ENCODE measurements around the gene LRRC8C. TPM values are rescaled to one million over a fixed set of nuclear protein-coding genes. Genes with fewer than 3 reads are reported as not detected.

LRRC8C gene
- total RNA-seq, 1 donor from 2014 or later: 4.6 TPM

DNA sequence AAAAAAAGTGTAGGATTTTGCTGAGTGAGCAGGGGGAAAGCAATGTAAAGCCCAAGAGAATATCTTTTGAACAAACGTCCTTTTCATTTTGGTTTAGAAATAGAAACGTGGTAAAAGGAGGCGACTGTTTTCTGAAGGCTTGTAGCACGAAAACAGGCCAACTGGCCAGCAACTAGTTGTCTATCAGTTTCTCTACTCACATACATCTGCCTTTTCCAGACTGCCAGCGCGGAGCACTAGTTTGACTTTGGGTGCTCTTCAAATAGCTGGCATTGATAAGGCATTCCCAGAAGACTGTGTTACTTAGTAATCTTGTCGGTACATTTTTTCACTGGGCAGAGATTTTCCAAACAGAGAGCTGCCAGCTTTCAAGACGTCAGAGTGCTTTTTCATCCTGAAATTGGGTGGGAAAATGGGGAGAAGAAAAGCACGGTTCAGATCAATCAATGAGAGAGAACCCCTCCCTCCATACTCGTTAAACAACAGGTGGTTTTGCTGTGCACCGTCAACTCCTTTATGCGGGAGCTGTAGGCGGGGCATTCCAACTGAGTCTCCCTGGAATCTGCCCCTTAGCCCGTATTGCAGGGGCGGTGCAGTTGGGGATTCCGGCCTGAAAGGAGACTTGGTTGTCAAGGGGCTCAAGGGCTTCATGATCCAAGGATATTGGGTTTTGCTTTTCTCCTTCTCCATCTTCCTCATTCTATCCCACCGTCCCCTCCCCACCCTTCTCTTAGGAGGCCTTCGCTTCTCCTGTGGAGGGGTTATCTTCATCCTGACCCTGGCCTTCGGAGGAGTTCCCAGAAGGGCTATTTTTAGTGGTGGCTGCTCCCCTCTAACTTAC is 884 bp upstream of the LRRC8C start:
- Mint-ChIP-seq H3K4me3 (peak overlapping the region; percentile 93), H3K27ac (ENCODE audit: unreplicated experiment) (peak overlapping the region; percentile 15), H3K9me3 (no peaks in the 10 kb centered on the region), H3K36me3 (ENCODE audit: low read depth) (no peaks in the 10 kb centered on the region), H3K27me3 (ENCODE audit: low read depth) (peaks cover 20% of the 10 kb centered on the region), H3K4me1 (peaks cover 30% of the 10 kb centered on the region)
- peak; percentile 8 for DNase-seq (ENCODE audit: low read depth, low spot score)
- TF ChIP-seq, protein P1, sequence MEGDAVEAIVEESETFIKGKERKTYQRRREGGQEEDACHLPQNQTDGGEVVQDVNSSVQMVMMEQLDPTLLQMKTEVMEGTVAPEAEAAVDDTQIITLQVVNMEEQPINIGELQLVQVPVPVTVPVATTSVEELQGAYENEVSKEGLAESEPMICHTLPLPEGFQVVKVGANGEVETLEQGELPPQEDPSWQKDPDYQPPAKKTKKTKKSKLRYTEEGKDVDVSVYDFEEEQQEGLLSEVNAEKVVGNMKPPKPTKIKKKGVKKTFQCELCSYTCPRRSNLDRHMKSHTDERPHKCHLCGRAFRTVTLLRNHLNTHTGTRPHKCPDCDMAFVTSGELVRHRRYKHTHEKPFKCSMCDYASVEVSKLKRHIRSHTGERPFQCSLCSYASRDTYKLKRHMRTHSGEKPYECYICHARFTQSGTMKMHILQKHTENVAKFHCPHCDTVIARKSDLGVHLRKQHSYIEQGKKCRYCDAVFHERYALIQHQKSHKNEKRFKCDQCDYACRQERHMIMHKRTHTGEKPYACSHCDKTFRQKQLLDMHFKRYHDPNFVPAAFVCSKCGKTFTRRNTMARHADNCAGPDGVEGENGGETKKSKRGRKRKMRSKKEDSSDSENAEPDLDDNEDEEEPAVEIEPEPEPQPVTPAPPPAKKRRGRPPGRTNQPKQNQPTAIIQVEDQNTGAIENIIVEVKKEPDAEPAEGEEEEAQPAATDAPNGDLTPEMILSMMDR (conservative IDR thresholded peaks at IDR 0.05): no peak

DNA sequence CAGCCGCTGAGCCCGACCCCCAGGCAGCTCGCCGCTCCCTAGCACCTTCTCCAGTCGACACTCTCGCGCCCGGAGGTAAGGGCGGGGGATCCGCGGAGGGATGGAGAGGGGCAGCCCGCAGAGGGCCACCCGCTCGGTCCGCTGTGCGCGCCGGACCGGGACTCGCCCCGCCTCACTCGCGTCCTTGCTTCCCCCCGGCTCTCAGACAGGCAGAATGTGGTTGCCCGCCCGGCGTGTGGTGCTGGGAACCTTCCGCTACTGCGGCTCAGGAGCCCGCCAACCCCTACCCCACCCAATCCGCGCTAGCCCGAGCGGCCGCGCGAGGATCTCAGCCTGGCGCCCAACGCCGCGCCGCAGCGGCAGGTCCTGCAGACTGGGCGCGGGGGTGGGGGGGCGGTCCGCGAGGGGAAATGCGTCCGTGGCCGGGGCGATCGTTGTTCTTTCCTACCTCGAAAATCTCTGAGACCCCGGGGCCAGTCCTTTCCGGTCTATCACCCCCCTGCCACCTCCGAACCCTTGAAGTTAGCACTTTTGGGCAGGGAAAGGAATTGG is 404 bp downstream of the LRRC8C start:
- H3K27me3 Mint-ChIP-seq (ENCODE audit: low read depth): peaks cover 20% of the 10 kb centered on the region
- DNase-seq (ENCODE audit: low read depth, low spot score): peak; percentile 44
- H3K27ac Mint-ChIP-seq (ENCODE audit: unreplicated experiment): no peak overlapping the region

DNA sequence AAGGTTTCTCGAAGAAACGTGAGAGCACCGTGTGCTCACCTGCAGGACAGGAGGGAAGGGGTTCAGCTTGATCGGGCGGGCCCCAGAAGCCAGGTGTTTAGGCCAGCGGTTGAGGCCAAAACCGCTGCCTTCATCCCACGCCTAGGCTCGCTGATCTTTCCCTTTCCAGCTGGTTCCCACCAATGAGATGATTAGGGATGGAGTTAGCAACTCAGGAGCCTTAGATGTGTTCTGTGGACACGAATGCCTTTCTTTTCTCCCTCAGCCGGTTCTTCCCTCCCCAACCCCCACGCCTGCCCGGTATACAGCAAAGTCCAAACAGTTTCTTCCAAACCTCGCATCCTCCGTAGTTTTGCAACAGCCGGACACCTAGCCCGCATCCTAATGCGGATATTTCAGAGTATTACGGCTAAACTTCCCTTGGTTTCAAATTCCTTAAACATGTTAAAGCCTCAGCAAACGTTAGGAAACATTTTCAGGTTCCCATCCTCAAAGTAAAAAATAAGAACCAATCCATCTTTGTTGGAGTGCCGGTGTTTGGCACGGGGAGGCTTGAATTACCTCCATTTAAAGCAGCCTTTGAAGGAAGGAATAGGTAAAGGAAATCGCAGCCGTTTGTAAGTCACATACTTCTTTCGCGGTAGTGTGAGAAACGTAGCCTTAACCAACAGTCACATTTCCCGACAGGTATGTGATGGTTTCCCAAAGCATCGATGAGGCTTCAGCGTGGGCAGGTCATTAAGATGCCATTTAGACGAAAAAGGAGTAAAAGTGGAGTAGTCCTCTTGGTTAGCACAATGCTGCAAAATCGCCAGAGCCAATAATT is 1.1 kb downstream of the LRRC8C start:
- no peak overlapping the region for H3K27ac Mint-ChIP-seq (ENCODE audit: unreplicated experiment)
- TF ChIP-seq, protein P1 (conservative IDR thresholded peaks at IDR 0.05): no peak
- H3K36me3 Mint-ChIP-seq (ENCODE audit: low read depth): no peaks in the 10 kb centered on the region
- H3K4me3 Mint-ChIP-seq: peak overlapping the region; percentile 92
- H3K9me3 Mint-ChIP-seq: no peaks in the 10 kb centered on the region
- peaks cover 20% of the 10 kb centered on the region for H3K27me3 Mint-ChIP-seq (ENCODE audit: low read depth)
- peak; percentile 9 for DNase-seq (ENCODE audit: low read depth, low spot score)
- peaks cover 24% of the 10 kb centered on the region for H3K4me1 Mint-ChIP-seq

More for the DNA sequence above, 404 bp downstream of the LRRC8C start:
- peak overlapping the region; percentile 92 for H3K4me3 Mint-ChIP-seq
- TF ChIP-seq, protein P1 (conservative IDR thresholded peaks at IDR 0.05): no peak
- H3K4me1 Mint-ChIP-seq: peaks cover 24% of the 10 kb centered on the region
- H3K36me3 Mint-ChIP-seq (ENCODE audit: low read depth): no peaks in the 10 kb centered on the region
- H3K9me3 Mint-ChIP-seq: no peaks in the 10 kb centered on the region

DNA sequence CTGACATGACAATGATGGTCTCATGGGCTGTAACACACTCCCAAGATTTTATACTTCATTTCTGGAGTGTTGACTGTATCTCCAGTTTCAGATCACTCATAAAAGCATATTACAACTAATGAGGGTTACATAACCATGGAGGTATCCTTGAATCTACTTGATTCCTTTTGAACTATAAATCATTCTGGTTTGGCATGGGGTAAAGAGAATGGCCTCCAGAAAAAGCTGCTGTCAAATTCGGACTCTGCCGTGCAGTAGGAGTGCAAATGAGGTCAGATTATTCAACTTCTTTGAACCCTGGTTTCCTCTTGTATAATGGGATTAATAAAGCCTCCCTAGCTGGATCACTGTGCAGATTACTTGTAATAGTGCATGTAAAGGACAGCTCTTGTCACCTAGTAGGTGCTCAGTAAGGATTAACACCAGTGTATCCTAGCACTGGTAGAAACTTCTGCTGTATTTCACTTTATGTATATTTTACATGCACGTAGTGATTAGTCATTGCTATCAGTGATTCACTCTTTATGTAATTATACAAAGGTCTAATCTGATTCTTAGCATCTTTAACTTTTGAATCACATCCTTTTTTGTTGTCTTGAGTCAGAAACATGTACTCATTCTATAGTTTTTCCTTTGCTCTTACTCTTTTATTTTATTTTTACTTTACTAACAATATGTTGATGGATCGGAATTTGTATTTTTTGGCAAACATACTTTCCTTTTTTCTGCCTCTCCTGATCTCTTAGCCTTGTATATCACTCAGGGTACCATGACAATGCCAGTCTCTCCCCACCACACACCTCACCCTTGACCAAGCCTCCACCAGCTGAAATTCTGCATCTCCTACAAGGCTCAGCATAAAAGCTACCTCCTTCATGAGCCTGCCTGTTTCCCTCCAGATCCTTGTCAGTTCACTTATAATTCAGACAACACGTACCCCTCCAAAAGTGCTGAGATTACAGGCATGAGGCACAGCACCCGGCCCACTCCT is 3.2 kb downstream of the LRRC8C start:
- Mint-ChIP-seq H3K36me3 (ENCODE audit: low read depth) (no peaks in the 10 kb centered on the region), H3K4me1 (peaks cover 24% of the 10 kb centered on the region), H3K27ac (ENCODE audit: unreplicated experiment) (no peak overlapping the region), H3K4me3 (peak overlapping the region; percentile 26), H3K27me3 (ENCODE audit: low read depth) (peaks cover 20% of the 10 kb centered on the region), H3K9me3 (no peaks in the 10 kb centered on the region)
- DNase-seq (ENCODE audit: low read depth, low spot score): no peak
- TF ChIP-seq, protein P1 (conservative IDR thresholded peaks at IDR 0.05): no peak
